K562 (cell line): ENCODE results near the gene UBE2L3. TPM values are rescaled to one million over a fixed set of nuclear protein-coding genes. Genes with fewer than 3 reads are reported as not detected.
A peak's percentile ranks its signal among the peaks of the same experiment; 100 is the strongest.

Experiments
- ADNP ChIP-seq: fragments of 200-800 bp; sonication (Bioruptor generic); IDR thresholded peaks from 2 replicates; pipeline ENCODE4 v1.6.1; 2016; ENCODE audit warnings: missing genetic modification characterization, missing compliant biosample characterization
- ASH1L ChIP-seq: fragments of 450-650 bp; IDR thresholded peaks from 2 replicates; pipeline ENCODE4 v1.6.1; 2018; ENCODE audit warnings: borderline replicate concordance, mild to moderate bottlenecking, low read depth; ENCODE audit not compliant: partially characterized antibody
- C11orf30 ChIP-seq: fragments of 450-650 bp; IDR thresholded peaks from 2 replicates; pipeline ENCODE4 v1.6.1; 2016; ENCODE audit warnings: low read depth, mild to moderate bottlenecking
- CTBP1 ChIP-seq: fragments of 450-650 bp; IDR thresholded peaks from 2 replicates; pipeline ENCODE4 v1.6.1; 2016; ENCODE audit warnings: borderline replicate concordance
- CTCF ChIP-seq, 3 experiments: IDR thresholded peaks in 2 of 3; conservative IDR thresholded peaks in 1 of 3; 2 replicates each; pipeline ENCODE4 v1.5.1; 2011 to 2012; ENCODE audit warnings: low read length in 3 of 3, mild to moderate bottlenecking in 3 of 3, control low read depth in 2 of 3, improper control_type of control experiment in 1 of 3, inconsistent platforms in 1 of 3, low read depth in 1 of 3, mixed read lengths in 1 of 3, moderate library complexity in 1 of 3; ENCODE audit not compliant: insufficient read depth in 2 of 3
- ELF4 ChIP-seq: fragments of 450-650 bp; formaldehyde crosslinking; IDR thresholded peaks from 2 replicates; pipeline ENCODE4 v1.4.0; 2022; ENCODE audit warnings: missing genetic modification characterization
- SMC3 ChIP-seq: conservative IDR thresholded peaks from 2 replicates; pipeline ENCODE4 v1.6.1; 2011; ENCODE audit warnings: low read depth, low read length, improper control_type of control experiment; ENCODE audit not compliant: insufficient read depth
- SREBF1 ChIP-seq: fragments of 150-350 bp; IDR thresholded peaks from 2 replicates; pipeline ENCODE4 v1.6.1; 2014; ENCODE audit warnings: antibody characterized with exemption, low read depth, low read length, borderline replicate concordance
- STAG1 ChIP-seq: sonication (generic); formaldehyde crosslinking; IDR thresholded peaks from 2 replicates; pipeline ENCODE4 v1.5.0; 2020; ENCODE audit warnings: missing genetic modification reagents, borderline replicate concordance
- TEAD4 ChIP-seq, 2 experiments: sonication (generic) in 1 of 2; formaldehyde crosslinking in 1 of 2; IDR thresholded peaks; 2 replicates each; pipeline versions ENCODE4 v1.6.1 to v1.8.0; 2012 to 2022; ENCODE audit warnings: borderline replicate concordance in 1 of 2, inconsistent platforms in 1 of 2, low read length in 1 of 2, mild to moderate bottlenecking in 1 of 2, missing genetic modification reagents in 1 of 2
- U2AF2 ChIP-seq: fragments of 200-400 bp; formaldehyde crosslinking; optimal IDR thresholded peaks from 2 replicates; pipeline ENCODE3; 2017; ENCODE audit warnings: low read depth, mild to moderate bottlenecking, low read length
- XRCC3 ChIP-seq: fragments of 450-650 bp; IDR thresholded peaks from 2 replicates; pipeline ENCODE4 v1.6.1; 2017; ENCODE audit warnings: mild to moderate bottlenecking, moderate library complexity
- ZNF41 ChIP-seq: fragments of 250-450 bp; sonication (Bioruptor Pico); conservative IDR thresholded peaks from 2 replicates; pipeline ENCODE4 v1.4.0; 2020; ENCODE audit warnings: mild to moderate bottlenecking
- ZNF644 ChIP-seq: fragments of 200-800 bp; sonication (Bioruptor generic); IDR thresholded peaks from 2 replicates; pipeline ENCODE4 v1.6.1; 2016; ENCODE audit warnings: low read depth, missing genetic modification characterization, missing compliant biosample characterization
- ZSCAN29 ChIP-seq: fragments of 450-650 bp; IDR thresholded peaks from 2 replicates; pipeline ENCODE4 v1.6.1; 2017
- polyA plus RNA-seq, 8 experiments: library from polyadenylated mRNA; depleted of rRNA in 4 of 8; stranded (reverse) in 5 of 8; unstranded in 3 of 8; fragments of >200 nt; fragmentation: Nextera tagmentation in 2 of 8; fragmentation: Illumina TruSeq in 1 of 8; extraction: Ambion mirVana in 2 of 8; extraction: Trizol in 1 of 8; gene quantifications; 2 replicates each; pipeline versions ENCODE4 v1.2.1 to v1.2.3, GENCODE V29; 2011 to 2014; ENCODE audit warnings: inconsistent platforms in 1 of 8, missing spikeins in 1 of 8
- total RNA-seq, 7 experiments: library from RNA; depleted of rRNA in 6 of 7; stranded (reverse); fragments of >200 nt in 6 of 7; fragmentation: Illumina TruSeq in 2 of 7; extraction: Trizol in 2 of 7; gene quantifications; 2 replicates each; pipeline versions ENCODE4 v1.2.1 to v1.2.3, GENCODE V29; 2011 to 2021; ENCODE audit warnings: low replicate concordance in 1 of 7
- TF ChIP-seq, protein P1 (sequence below), 2 experiments: fragments of 450-650 bp in 1 of 2; sonication (generic) in 1 of 2; formaldehyde crosslinking in 1 of 2; IDR thresholded peaks; 2 replicates each; pipeline versions ENCODE4 v1.7.1 to v1.9.0; 2016 to 2022; ENCODE audit warnings: inconsistent platforms in 1 of 2, mild to moderate bottlenecking in 1 of 2, missing genetic modification reagents in 1 of 2

UBE2L3 gene
- total and polyA plus RNA-seq, 9 of the 15 experiments (the other 6 are each of a cell fraction or from before 2014, with no cell fraction given): 215 to 625 (median 285) TPM

- no peak for TF ChIP-seq ASH1L
- no peak for TF ChIP-seq CTBP1
- no peak for TF ChIP-seq ZSCAN29
- peak in 1 of 3 experiments; percentile 25; a peak in 2 of 6 replicates for TF ChIP-seq CTCF (IDR thresholded peaks at IDR 0.05 in 2 of 3, conservative IDR thresholded peaks at IDR 0.05 in 1 of 3; ENCODE audit: insufficient read depth in 2 of 3, low read depth in 1 of 3, low read length in 3 of 3)
- no peak for TF ChIP-seq ZNF644
- TF ChIP-seq, protein P1, sequence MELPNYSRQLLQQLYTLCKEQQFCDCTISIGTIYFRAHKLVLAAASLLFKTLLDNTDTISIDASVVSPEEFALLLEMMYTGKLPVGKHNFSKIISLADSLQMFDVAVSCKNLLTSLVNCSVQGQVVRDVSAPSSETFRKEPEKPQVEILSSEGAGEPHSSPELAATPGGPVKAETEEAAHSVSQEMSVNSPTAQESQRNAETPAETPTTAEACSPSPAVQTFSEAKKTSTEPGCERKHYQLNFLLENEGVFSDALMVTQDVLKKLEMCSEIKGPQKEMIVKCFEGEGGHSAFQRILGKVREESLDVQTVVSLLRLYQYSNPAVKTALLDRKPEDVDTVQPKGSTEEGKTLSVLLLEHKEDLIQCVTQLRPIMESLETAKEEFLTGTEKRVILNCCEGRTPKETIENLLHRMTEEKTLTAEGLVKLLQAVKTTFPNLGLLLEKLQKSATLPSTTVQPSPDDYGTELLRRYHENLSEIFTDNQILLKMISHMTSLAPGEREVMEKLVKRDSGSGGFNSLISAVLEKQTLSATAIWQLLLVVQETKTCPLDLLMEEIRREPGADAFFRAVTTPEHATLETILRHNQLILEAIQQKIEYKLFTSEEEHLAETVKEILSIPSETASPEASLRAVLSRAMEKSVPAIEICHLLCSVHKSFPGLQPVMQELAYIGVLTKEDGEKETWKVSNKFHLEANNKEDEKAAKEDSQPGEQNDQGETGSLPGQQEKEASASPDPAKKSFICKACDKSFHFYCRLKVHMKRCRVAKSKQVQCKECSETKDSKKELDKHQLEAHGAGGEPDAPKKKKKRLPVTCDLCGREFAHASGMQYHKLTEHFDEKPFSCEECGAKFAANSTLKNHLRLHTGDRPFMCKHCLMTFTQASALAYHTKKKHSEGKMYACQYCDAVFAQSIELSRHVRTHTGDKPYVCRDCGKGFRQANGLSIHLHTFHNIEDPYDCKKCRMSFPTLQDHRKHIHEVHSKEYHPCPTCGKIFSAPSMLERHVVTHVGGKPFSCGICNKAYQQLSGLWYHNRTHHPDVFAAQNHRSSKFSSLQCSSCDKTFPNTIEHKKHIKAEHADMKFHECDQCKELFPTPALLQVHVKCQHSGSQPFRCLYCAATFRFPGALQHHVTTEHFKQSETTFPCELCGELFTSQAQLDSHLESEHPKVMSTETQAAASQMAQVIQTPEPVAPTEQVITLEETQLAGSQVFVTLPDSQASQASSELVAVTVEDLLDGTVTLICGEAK (IDR thresholded peaks at IDR 0.05): no peak
- TF ChIP-seq, protein P1 (CRISPR knock-in tag; IDR thresholded peaks at IDR 0.05): no peak
- no peak for TF ChIP-seq ADNP (tag)
- TF ChIP-seq C11orf30: no peak
- TF ChIP-seq ZNF41 (CRISPR knock-in tag): no peak
- no peak for TF ChIP-seq U2AF2
- TF ChIP-seq SMC3: peak; percentile 27; the same call in 1 of the 2 replicates
- no peak for TF ChIP-seq XRCC3
- TF ChIP-seq SREBF1: no peak
- no peak for TF ChIP-seq STAG1 (CRISPR knock-in tag)
- TF ChIP-seq TEAD4 (IDR thresholded peaks at IDR 0.05; ENCODE audit: low read length): no peak
- TF ChIP-seq TEAD4 (CRISPR knock-in tag; IDR thresholded peaks at IDR 0.05; ENCODE audit: borderline replicate concordance): no peak
- TF ChIP-seq ELF4 (CRISPR knock-in tag): peak; percentile 97
Measured at GRCh38 chr22:21567456-21568346, at the start of gene UBE2L3 (continued).
